Right lobe of liver (tissue), 4 donors: ENCODE results near the gene SRSF8.

Source experiments
- POLR2A ChIP-seq: fragments of 450-650 bp; IDR thresholded peaks from one replicate; pipeline ENCODE4 v1.6.1; 2017; ENCODE audit warnings: antibody characterized with exemption, mild to moderate bottlenecking
- TF ChIP-seq, protein P1 (sequence below), 4 donors: fragments of 200-600 bp in 3 of 4; fragments of 450-650 bp in 1 of 4; IDR thresholded peaks; one replicate each; pipeline versions ENCODE4 v1.5.1 to v1.8.0; 2016 to 2022; ENCODE audit warnings: antibody characterized with exemption in 4 of 4, mild to moderate bottlenecking in 2 of 4
- donor health status: DM: no; HTN: no; CAD: no.
- donor health status: DM: no; HTN: no; CAD: no.
- donor health status: DM: no; HTN: yes; CAD: no.

DNA sequence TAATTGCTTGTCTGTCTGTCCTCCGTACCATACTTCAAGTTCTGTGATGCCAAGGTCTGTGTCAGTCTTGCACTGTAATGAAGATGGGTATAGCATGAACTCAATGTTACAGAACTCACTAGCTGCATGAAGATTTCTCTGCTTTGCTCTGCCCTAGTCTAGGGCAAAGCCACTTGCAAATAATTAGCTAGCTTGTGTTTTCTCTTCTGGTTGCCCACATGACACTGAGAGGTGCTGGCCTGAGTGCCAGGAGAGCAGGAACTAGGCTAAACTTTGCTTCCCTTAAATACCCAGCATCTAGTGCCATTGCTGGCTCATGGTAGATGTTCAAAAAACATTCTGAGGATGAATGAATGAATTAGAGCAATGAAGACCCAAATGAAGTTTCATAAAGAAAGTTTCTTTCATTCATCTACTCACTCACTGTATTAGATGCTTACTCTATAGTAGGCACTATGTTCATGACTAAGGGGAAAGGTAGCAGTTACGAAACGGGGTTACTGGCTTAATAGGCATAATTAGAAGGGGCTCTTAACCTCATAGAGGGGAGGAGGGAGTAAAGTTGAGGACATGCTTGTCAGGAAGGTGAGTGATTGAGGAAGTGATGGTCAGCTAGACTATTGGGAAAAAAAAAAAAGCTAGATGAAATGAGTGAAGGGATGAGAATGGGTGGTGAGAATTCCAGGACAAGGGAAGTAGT, 18.5 kb downstream of the SRSF8 start:
- TF ChIP-seq POLR2A: no peak
- TF ChIP-seq, protein P1, sequence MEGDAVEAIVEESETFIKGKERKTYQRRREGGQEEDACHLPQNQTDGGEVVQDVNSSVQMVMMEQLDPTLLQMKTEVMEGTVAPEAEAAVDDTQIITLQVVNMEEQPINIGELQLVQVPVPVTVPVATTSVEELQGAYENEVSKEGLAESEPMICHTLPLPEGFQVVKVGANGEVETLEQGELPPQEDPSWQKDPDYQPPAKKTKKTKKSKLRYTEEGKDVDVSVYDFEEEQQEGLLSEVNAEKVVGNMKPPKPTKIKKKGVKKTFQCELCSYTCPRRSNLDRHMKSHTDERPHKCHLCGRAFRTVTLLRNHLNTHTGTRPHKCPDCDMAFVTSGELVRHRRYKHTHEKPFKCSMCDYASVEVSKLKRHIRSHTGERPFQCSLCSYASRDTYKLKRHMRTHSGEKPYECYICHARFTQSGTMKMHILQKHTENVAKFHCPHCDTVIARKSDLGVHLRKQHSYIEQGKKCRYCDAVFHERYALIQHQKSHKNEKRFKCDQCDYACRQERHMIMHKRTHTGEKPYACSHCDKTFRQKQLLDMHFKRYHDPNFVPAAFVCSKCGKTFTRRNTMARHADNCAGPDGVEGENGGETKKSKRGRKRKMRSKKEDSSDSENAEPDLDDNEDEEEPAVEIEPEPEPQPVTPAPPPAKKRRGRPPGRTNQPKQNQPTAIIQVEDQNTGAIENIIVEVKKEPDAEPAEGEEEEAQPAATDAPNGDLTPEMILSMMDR (IDR thresholded peaks at IDR 0.05): no peak
